Raji (cell line): ENCODE measurements around the gene PARD6B.

ENCODE experiments used
- POLR2A ChIP-seq: IDR thresholded peaks from 2 replicates; pipeline ENCODE4 v1.6.1; 2011; ENCODE audit warnings: low read depth, low read length, control low read depth; ENCODE audit not compliant: insufficient read depth

Gene PARD6B

GRCh38 chr20:50750145-50750671 lies 18.8 kb downstream of the PARD6B start:
- TF ChIP-seq POLR2A, result no peak

DNA sequence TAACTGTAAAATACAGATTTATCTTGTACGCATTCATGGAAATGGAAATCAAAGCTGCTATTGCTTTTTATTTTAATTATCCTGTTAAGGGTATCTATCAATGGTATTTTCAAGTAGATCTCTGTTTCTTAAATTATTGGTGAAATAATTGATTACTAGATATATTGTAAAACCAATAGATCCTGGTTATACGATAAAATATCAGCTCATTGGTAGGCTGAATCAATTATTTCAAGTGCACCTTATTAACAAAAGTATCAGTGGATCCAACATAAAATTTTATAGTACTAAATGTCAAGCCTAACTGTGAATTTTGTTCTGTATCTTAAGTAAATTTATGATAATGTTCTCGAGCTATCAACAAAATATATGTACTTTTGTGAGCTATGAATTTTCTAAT lies 21.8 kb downstream of the PARD6B start:
- TF ChIP-seq POLR2A, result no peak

GRCh38 chr20:50754420-50754819 lies 23.0 kb downstream of the PARD6B start:
- TF ChIP-seq POLR2A, result no peak

DNA sequence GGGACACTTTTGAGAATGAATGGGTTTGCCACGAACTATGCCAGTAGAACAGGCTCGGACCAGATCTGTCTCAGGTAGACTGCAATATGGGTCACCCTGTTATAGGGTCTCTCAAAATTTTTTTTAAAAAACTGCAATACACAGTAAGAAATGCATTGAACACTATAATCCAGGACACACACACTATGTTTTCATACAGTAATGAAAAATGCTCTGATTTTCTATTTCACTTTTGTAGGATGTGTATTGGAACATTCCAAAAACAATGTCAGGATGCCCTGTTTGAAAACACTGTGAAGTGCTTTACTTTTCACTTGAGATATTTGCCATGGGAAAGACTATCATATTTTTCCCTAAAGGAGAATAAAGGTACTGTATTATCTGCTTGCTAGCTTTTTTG lies 25.1 kb downstream of the PARD6B start:
- no peak for TF ChIP-seq POLR2A

GRCh38 chr20:50758469-50758868 lies 27.1 kb downstream of the PARD6B start:
- TF ChIP-seq POLR2A, result no peak

GRCh38 chr20:50758992-50759391 lies 27.6 kb downstream of the PARD6B start:
- TF ChIP-seq POLR2A, result no peak

DNA sequence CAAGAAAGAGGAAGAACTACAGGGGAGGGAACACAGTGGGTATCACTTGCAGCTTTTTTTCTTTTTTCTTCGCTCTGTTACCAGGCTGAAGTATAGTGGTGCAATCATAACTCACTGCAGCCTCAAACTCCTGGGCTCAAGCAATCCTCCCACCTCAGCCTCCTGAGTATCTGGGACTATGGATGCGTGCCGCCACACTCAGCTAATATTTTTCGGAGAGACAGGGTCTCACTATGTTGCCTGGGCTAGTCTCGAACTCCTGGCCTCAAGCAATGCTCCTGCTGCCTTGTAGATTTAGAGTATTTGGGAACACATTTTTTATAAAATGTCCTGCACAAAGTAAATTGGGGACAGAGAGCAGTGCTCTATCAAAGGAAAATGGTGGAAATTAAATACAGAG lies 28.3 kb downstream of the PARD6B start:
- TF ChIP-seq POLR2A, result no peak

GRCh38 chr20:50762045-50762422 lies 30.7 kb downstream of the PARD6B start:
- TF ChIP-seq POLR2A, result no peak

- TF ChIP-seq POLR2A, result no peak
Observed at GRCh38 chr20:50762435-50763220, 31.2 kb downstream of the PARD6B start.

GRCh38 chr20:50765674-50766073 lies 34.3 kb downstream of the PARD6B start:
- TF ChIP-seq POLR2A, result no peak

DNA sequence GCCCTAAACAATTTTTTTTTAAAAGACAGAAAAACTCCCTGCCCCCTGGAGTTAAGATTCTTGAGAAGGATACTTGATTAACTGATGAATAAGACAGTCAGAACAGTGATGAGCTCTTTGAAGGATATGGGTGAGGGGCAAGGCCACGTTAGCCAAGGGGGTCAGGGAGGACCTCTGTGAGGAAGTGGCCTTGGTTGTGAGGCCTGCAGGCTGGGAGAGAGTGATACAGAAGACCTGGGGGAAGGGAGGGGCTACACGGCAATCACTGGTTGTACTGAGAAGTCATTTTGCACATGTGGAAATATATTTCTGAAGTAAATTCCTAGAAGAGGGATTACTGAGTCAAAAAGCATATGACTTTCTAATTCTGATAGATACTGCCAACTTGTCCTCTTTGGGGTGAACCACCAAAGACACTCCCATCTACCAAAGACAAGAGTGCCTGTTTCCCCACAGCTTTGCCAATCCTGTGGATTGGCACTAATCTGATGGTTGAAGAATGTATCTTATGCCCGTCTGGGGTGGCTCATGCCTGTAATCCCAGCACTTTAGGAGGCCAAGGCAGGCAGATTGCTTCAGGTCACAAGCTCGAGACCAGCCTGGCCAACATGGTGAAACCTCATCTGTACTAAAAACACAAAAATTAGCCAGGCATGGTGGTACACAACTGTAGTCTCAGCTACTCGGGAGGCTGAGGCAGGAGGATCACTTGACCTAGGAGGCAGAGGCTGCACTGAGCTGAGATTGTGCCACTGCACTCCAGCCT lies 41.2 kb downstream of the PARD6B start:
- no peak for TF ChIP-seq POLR2A

GRCh38 chr20:50774515-50774914 lies 43.1 kb downstream of the PARD6B start:
- TF ChIP-seq POLR2A, result no peak

- no peak for TF ChIP-seq POLR2A
Observed at GRCh38 chr20:50776122-50776817, 44.9 kb downstream of the PARD6B start.

DNA sequence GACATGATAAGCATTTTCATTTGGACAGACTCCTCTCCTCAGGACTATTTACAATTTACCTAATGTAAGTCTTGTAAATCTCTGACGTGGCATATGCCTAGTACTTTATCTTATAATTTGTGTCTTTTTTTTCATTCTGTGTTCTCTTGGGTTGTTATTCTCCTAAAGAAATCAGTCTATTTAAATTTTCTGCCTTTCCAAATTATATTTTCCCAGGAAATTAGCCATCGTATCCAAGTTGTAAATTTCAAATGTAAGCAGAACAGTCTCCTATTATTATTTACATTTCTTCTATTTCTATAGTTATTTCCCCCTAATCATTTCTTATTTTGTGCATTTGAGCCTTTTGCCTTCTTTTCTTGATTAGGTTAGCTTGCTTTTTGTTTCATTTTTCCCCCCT lies 46.0 kb downstream of the PARD6B start:
- no peak for TF ChIP-seq POLR2A

DNA sequence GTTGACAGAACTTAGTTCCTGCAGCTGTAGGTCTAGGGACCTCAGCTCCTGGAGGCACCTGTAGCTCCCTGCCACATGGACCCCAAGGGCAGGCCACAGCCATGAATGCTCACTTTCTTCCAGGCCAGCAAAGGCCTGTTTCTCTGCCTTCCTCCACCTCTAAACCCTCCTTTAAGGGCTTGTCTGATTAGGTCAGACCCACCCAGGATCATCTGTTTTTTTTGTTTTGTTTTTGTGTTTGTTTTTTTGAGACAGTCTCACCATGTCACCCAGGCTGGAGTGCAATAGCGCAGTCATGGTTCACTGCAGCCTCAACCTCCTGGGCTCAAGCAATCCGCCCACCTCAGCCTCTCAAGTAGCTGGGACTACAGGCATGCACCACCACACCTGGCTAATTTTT lies 52.0 kb downstream of the PARD6B start:
- TF ChIP-seq POLR2A, result no peak

- no peak for TF ChIP-seq POLR2A
Observed at GRCh38 chr20:50783903-50784302, 52.5 kb downstream of the PARD6B start.

DNA sequence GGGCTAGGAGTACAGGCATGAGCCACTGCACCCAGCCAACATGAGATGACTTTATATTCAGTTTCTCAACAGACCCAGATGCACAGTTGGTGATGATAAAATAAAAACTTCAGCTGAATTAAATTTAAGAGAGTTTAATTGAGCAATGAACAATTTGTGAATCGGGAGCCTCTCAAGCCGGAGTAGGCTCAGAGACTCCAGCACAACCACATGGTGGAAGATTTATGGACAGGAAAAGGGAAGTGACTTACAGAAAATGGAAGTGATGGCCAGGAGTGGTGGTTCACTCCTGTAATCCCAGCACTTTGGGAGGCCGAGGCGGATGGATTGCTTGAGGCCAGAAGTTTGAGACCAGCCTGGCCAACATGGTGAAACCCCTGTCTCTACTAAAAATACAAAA lies 53.1 kb downstream of the PARD6B start:
- no peak for TF ChIP-seq POLR2A
